Measurements from ENCODE around the gene CD48.

CD48 gene

GRCh38 chr1:160711602-160712311 is at the start of gene CD48:
TSS of gene CD48 (minus strand) at chr1:160711822. CDS start at chr1:160711763, 59 bp downstream.
- no peak for FAIRE-seq

- FAIRE-seq, result no peak
Observed at GRCh38 chr1:160761046-160761445, 49.4 kb upstream of the CD48 start.

DNA sequence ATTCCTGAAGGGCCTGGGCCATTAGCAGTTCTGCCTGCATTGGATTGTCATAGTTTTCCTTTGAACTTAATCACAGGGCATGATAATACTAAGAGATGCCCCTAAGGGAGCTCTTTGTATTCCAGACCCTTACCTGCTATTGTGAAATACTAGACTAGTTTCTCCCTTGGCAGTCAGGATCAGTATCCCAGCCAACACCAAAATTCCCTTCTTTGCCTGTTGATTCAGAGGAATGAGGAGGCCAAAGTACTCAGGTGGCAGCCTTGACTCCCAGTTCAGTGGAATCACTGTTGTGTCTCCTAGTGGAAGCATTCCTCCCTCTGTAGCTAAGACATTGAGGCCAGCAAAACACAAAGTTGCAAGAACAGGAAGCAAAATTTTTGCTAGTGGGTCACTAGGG is 48.1 kb upstream of the CD48 start:
- FAIRE-seq, result no peak

DNA sequence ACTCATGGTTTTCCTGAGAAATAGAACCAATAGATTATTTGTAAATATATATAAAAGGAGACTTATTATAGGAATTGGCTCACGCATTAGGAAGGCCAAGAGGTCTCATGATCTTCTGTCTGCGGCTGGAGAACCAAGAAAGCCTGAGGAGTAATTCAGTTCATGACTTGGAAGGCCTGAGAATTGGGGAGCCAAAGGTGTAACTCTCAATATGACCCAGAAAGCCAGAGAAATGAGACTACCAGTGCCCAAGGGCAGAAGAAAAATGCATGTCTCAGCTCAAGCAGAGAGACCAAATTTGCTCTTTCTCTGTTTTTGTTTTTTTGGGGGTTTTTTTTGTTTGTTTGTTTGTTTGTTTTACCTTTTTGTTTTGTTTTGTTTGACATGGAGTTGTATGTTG is 46.9 kb upstream of the CD48 start:
- no peak for FAIRE-seq

DNA sequence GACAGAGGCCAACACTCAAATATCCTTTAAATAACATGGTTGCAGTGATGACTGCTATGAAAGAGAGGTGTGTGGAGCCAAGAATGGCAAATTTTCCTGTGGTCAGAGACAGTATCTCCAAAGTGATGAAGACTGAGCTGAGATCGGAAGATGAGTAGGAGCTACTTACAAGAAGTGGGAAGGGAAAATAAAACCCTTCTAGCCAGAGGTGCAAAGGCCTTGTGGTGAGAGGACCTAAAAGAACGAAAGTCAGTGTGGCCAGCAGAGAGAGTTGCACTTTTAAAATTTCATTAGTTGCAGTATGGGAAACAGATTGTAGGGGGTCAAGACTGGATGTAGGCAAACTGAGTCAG is 45.2 kb upstream of the CD48 start:
- no peak for FAIRE-seq

- FAIRE-seq, result no peak
Observed at GRCh38 chr1:160755911-160756848, 44.6 kb upstream of the CD48 start.

DNA sequence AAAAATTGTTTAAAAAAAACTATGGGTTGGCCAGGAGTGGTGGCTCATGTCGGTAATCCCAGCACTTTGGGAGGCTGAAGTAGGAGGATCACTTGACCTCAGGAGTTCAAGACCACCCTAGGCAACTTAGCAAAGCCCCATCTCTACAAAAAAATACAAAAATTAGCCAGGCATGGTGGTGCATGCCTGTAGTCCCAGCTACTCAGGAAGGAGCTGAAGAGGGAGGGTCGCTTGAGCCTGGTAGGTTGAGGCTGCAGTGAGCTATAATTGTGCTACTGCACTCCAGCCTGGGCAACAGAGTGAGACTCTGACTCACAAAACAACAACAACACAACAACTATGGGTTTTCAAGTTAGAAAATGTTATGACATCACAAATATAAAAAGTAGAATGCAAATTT is 43.8 kb upstream of the CD48 start:
- FAIRE-seq, result no peak

DNA sequence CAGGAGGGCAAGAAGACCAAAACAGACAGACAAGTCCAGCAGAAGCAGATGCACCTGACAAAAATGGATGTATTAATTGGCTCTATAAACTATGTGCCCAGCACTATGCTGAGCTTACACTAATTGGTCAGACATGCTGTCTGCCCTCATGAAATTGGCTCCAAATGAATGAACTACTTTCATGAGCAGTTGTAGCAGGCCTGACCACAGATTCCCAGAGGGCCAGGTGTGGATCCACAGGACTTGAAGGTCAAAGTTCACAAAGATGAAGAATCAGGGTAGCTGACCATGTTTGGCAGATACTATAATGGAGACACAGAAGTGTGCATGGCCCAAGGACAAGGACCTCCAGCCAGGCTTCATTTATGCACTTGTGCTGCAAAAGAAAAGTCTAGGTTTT is 42.0 kb upstream of the CD48 start:
- FAIRE-seq, result no peak

- FAIRE-seq, result no peak
Observed at GRCh38 chr1:160752924-160753323, 41.3 kb upstream of the CD48 start.

DNA sequence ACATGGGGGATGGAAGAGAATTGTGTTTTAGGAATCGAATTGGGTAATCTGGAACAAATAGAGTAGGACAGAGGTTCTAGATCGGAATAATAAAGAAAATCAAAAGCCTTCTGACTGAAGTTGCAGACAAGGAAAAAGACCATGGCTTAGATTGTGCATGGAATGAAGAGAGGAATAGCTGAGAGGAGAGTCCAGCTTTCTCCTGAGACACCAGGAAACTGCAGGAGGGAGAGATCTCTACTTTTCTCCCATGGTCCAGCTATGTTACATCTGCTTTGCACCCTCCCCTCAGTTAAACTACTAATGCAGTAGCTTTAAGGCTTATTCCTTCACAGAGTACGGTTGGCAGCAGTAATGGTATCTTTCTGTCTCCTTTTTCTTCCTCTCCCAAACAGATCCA is 40.8 kb upstream of the CD48 start:
- FAIRE-seq, result no peak

DNA sequence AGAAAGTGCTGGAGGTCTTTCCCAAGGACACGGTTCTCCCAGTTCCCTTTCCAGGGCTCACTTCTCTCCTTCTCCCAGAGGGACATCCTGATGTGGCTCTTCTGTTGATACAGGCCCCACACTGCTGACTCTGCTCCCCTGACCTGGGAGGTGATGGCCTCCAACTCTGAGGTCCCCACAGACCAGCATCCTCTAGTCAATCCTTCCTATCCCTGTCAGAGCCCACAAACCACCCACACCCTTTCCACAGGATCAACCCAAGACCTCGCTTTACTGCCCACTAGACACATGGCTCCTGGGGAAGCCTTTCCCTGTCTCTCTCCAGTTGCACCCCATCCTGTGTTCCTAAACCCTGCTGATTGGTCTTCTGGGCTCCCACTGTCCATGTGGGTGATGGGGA is 39.0 kb upstream of the CD48 start:
- no peak for FAIRE-seq

DNA sequence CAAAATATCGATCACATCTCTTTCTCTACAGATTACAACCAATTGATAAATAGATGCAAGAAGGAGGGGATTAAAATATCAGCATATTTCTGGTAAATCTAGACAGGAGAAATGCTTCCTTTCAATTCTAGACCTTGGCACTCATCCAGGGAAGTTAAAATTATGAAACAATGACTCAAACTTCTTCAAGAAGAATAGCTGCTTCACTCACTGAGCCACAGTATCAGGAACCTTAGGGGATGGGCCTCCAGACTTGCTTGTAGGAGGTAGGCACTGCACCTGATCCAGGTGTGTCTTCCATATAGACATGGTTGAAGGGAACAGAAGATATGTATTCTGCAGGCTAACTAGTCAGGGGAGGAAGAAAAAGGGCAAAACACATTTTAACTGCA is 37.3 kb upstream of the CD48 start:
- FAIRE-seq, result no peak

- FAIRE-seq, result no peak
Observed at GRCh38 chr1:160748181-160748877, 36.7 kb upstream of the CD48 start.

GRCh38 chr1:160747717-160748116 is 36.1 kb upstream of the CD48 start:
- FAIRE-seq, result no peak

GRCh38 chr1:160746836-160747500 is 35.3 kb upstream of the CD48 start:
- FAIRE-seq, result no peak

DNA sequence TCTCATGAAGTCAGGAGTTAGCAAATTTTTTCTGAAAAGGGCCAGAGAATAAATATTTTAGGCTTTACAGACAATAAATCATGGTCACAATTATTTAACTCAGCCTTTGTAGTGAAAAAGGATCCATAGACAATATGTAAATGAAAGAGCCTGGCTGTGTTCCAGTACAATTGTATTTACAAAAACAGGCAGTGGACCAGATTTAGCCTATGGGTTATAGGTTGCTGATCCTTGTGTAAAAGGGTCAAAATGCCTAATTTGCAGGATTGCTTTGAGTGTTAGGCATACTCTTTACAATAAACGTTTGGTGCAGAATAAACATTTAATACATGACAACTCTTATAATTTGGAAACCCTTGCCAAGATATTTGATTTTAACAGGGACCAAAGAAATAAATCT is 33.9 kb upstream of the CD48 start:
- FAIRE-seq, result no peak

DNA sequence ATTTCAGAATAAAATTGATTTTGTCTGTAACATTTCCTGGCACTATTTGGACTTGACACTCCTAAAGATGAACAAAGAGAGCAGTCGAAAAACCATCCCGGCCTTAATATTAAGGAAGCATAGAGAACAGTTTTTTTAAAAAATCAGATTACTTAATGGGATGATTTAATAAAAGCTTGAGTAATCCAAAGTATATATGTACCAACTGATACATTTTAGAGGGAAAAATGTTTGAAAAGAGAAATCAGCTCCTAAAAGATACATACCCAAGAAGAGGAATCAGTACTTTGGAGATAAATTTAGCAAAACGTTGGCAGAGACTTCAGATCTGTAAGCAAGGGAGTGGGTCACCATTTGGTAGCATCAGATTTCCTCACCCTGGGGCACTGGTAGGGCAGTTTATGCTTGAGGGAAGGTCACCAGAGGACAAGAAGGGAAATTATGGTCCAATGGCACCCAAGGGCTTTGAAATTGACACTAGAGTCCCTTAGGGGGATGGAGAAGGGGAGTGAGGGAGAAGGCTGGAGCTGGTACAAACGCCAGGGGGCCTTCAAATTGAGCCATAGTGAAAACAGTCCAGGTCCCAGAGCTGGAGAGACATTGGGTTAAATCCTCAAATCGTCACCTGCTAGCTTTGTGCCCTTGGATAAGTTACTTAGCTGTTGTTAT is 33.4 kb upstream of the CD48 start:
- no peak for FAIRE-seq

GRCh38 chr1:160744199-160744851 is 32.7 kb upstream of the CD48 start:
- no peak for FAIRE-seq

GRCh38 chr1:160743266-160743665 is 31.6 kb upstream of the CD48 start:
- no peak for FAIRE-seq

- no peak for FAIRE-seq
Observed at GRCh38 chr1:160742428-160743127, 31.0 kb upstream of the CD48 start.

DNA sequence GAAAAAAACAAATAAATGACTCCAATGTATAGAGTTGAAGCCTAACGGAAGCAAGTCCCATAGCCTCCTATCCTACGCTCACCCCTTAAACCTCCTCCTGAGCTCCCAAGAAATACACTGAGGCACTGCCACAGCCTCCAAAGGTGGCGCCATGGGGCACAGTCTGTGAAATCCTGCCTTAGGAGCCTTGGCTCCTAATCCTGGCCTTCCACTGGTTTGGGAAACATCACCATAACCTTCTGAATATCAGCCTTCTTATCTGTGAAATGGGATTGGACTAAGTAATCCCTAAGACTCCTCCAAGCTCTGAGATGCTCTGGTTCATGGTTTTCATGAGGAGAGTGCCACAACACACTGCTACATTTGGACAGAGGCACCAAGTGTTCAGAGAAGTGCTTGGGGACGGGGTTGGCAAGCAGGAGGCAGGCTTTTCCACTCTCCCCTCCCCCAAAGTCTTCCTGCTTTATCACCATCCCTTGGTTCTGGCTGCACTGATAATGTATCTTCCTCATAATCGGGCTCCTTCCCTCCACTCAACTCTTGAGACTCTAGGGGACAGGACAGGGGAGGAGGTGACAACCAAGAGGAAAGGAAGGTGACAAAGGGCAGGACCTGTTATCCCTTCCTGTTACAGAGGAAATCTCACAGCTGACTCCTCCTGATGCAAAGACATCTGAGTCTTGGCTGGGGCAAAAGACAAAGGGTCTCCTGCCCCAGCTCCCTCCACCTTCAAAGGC is 30.2 kb upstream of the CD48 start:
- FAIRE-seq, result no peak

All from G401.6 (cell line).